Right lobe of liver (tissue), 6 donors: ENCODE data around the gene ZIC1. TPM values are rescaled to one million over a fixed set of nuclear protein-coding genes. Genes with fewer than 3 reads are reported as not detected.

Source experiments
- ATAC-seq, 4 donors: fragments of 200-7000 bp; cut with Tn5 transposase; one replicate each; pipeline ENCODE4 v1.9.1; 2020; ENCODE audit warnings: mild to moderate bottlenecking in 4 of 4, moderate library complexity in 4 of 4
- DNase-seq, 3 donors: peaks; one replicate each; pipeline ENCODE4 v3.0.0-alpha.2; 2020
- H3K27ac ChIP-seq, 3 donors: fragments of 200-600 bp; one replicate each; pipeline ENCODE4 v1.8.0; 2022
- H3K27me3 ChIP-seq, 2 donors: fragments of 200-600 bp; one replicate each; pipeline ENCODE4 v1.8.0; 2022
- H3K36me3 ChIP-seq, 4 donors: fragments of 200-600 bp; sonication (generic) in 1 of 4; one replicate each; pipeline versions ENCODE4 v1.5.1 to v1.8.0; 2017 to 2022; ENCODE audit warnings: control low read depth in 1 of 4
- H3K4me1 ChIP-seq, 4 donors: fragments of 200-600 bp; sonication (generic) in 1 of 4; one replicate each; pipeline versions ENCODE4 v1.5.1 to v1.8.0; 2017 to 2022; ENCODE audit warnings: control low read depth in 1 of 4
- H3K4me3 ChIP-seq, 3 donors: fragments of 200-600 bp; one replicate each; pipeline ENCODE4 v1.8.0; 2022
- H3K9me3 ChIP-seq, 4 donors: fragments of 200-600 bp; sonication (generic) in 1 of 4; one replicate each; pipeline versions ENCODE4 v1.5.1 to v1.8.0; 2017 to 2022; ENCODE audit warnings: control low read depth in 1 of 4
- POLR2A ChIP-seq: fragments of 450-650 bp; IDR thresholded peaks from one replicate; pipeline ENCODE4 v1.6.1; 2017; ENCODE audit warnings: antibody characterized with exemption, mild to moderate bottlenecking
- WGBS: methylation state at CpG from one replicate; pipeline ENCODE4 v1.1.6; 2018; ENCODE audit warnings: low coverage, low lambda C conversion rate; ENCODE audit not compliant: insufficient coverage; ENCODE audit errors: missing lambda C conversion rate; 5-methylcytosine and 5-hydroxymethylcytosine counted together
- intact Hi-C, 2 donors: fragments of 100-400 bp; cut with DNase I; formaldehyde crosslinking; loops; one replicate each; pipeline versions ENCODE4 v1.11.2 to v1.14.1; 2022
- total RNA-seq, 6 experiments: library from RNA; depleted of rRNA in 2 of 6; stranded (reverse); fragments of >200 nt in 2 of 6; fragmentation: NEBNext Ultra II Directional in 3 of 6; extraction: Animal tissue kit (Norgen Biotek cat#: 25700) in 3 of 6; gene quantifications; one replicate each; pipeline versions ENCODE4 v1.1.0 to v1.2.4, GENCODE V29; 2016 to 2023
- TF ChIP-seq, protein P1 (sequence below), 4 donors: fragments of 200-600 bp in 3 of 4; fragments of 450-650 bp in 1 of 4; IDR thresholded peaks; one replicate each; pipeline versions ENCODE4 v1.5.1 to v1.8.0; 2016 to 2022; ENCODE audit warnings: antibody characterized with exemption in 4 of 4, mild to moderate bottlenecking in 2 of 4
- donor health status: DM: no; HTN: yes; CAD: no.
- donor health status: DM: no; HTN: no; CAD: no.
- donor health status: DM: no; HTN: no; CAD: no.
- donor health status: DM: no; HTN: yes; CAD: no.
- donor health status: DM: no; HTN: yes; CAD: no.

Gene ZIC1
- total RNA-seq, 6 experiments from 2014 or later = 1.1 to 14.6 (median 9.6) TPM

DNA sequence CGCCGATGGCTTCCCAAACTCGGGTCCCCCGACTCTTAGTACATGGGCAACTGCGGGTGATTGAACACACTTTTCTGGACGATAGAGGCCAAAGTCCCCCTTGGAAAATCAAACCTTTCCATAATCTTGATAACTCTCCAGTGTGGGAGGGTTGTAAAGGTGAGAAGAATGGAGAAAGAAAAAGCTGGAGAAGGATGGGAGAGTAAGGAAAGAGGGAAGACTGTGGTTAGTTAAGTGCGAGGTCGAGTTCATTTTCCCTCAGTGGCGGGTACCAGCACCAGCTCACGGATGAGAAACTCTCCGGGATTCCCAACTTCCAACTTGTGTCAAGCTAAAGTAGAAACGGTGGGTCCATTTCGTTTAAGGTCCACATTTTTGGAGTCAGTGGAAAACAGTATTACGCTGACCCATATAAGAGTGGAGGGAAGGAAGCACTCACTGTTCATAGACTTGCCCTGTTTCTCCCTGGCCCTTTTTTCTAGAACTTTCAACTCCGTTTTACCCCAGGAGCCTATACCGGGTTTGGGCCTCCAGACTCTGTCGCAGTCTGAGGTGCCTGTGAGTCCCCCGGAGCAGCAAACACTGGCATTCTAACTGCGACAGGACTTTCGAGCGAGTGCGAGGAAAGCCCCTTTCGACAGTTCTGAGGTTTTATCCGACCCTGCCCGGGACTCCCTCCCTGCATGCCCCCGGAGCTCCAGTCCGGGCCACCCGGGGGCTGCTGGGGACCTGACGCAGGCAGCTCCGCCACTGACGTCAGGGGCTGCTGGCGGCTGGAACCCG lies 14.8 kb downstream of the ZIC1 start:
- TF ChIP-seq POLR2A = no peak
- TF ChIP-seq, protein P1, sequence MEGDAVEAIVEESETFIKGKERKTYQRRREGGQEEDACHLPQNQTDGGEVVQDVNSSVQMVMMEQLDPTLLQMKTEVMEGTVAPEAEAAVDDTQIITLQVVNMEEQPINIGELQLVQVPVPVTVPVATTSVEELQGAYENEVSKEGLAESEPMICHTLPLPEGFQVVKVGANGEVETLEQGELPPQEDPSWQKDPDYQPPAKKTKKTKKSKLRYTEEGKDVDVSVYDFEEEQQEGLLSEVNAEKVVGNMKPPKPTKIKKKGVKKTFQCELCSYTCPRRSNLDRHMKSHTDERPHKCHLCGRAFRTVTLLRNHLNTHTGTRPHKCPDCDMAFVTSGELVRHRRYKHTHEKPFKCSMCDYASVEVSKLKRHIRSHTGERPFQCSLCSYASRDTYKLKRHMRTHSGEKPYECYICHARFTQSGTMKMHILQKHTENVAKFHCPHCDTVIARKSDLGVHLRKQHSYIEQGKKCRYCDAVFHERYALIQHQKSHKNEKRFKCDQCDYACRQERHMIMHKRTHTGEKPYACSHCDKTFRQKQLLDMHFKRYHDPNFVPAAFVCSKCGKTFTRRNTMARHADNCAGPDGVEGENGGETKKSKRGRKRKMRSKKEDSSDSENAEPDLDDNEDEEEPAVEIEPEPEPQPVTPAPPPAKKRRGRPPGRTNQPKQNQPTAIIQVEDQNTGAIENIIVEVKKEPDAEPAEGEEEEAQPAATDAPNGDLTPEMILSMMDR (IDR thresholded peaks at IDR 0.05) = no peak
- H3K36me3 ChIP-seq = no peaks in the 10 kb centered on the region
- H3K4me3 ChIP-seq = no peak overlapping the region
- 4% methylated on average over 21 of the region's 33 CpGs for WGBS
- DNase-seq (no peak), ATAC-seq (no peak)
- intact Hi-C loops = no loop called here
- H3K27ac ChIP-seq = no peak overlapping the region
- H3K4me1 ChIP-seq = peaks cover 0 to 6% (median 3%) of the 10 kb centered on the region in 4 donors
- peaks cover 20 to 51% of the 10 kb centered on the region in 2 donors for H3K27me3 ChIP-seq
- H3K9me3 ChIP-seq = no peaks in the 10 kb centered on the region

DNA sequence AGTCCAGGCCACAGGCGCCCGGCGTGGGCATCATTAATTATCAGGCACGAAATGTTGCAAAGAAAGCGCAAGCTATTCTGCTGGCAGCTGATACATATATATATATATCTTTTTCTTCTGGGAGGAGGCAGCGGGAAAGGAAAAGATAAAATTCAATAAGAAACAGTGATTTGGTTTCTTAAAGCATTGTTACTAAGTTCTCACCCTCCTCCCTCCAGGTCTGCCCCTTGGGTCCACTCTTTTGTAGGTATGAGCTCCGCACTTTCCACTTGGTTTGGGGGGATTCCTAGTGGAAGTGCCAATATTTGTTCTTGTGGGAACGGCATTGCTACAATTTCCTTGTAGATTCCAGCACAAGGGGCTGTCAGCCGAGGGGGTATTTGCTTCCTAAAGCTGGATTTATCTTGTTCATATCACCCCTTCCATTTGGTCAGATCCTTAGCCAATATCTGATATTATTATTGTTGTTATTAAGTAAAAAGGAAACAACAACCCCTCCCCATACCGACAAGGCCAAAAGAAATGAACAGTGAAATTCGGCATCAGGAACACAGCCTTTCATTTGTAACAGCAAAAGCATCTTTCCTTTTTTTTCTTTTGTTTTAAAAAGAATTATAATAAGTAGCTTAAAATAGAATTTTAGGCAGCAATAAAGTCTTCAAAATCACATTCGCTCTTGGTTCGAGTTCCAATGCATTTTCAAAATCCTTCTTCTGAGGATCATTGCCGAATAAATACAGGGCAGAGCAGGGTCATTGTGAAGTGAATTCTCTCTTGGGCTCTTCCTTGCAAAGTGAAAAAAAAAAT lies 15.6 kb downstream of the ZIC1 start:
- no peaks in the 10 kb centered on the region for H3K9me3 ChIP-seq

DNA sequence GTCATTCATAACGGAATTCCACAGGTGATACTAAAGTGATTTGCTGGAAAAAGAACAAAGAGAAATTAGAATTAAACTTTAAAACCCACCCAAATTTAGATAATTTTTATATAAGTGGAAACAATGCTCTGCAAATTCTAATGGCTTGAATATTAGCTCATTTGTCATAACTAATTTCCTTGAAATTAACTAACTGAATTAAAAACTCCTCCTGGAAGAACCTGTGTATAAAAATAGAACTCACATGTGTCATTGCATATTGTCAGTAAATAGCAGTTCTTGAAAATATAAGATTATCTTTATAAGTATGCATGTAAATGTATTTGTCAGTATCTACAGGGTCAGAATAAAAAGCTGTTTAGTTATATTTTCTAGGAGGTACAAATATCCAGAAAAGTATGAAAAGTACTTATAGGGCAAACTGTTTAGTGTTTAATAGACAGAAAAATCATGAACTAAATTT lies 16.3 kb downstream of the ZIC1 start:
- Histone ChIP-seq H3K27me3 (peaks cover 15 to 40% of the 10 kb centered on the region in 2 donors), H3K4me3 (no peak overlapping the region), H3K9me3 (no peaks in the 10 kb centered on the region), H3K36me3 (no peaks in the 10 kb centered on the region), H3K4me1 (no peaks in the 10 kb centered on the region), H3K27ac (no peak overlapping the region)
- intact Hi-C loops = no loop called here
- 14% methylated on average over 1 of the region's 1 CpG for WGBS
- TF ChIP-seq, protein P1 (IDR thresholded peaks at IDR 0.05) = no peak
- no peak for TF ChIP-seq POLR2A
- DNase-seq = no peak
- no peak for ATAC-seq

More for the DNA sequence above, 15.6 kb downstream of the ZIC1 start:
- no peaks in the 10 kb centered on the region for H3K4me1 ChIP-seq
- ATAC-seq = no peak
- TF ChIP-seq, protein P1 (IDR thresholded peaks at IDR 0.05) = no peak
- TF ChIP-seq POLR2A = no peak
- DNase-seq = no peak
- 12% methylated on average over 14 of the region's 14 CpGs for WGBS
- intact Hi-C loops = no loop called here
- H3K4me3 ChIP-seq = no peak overlapping the region
- peaks cover 20 to 46% of the 10 kb centered on the region in 2 donors for H3K27me3 ChIP-seq
- H3K36me3 ChIP-seq = no peaks in the 10 kb centered on the region
- no peak overlapping the region for H3K27ac ChIP-seq

DNA sequence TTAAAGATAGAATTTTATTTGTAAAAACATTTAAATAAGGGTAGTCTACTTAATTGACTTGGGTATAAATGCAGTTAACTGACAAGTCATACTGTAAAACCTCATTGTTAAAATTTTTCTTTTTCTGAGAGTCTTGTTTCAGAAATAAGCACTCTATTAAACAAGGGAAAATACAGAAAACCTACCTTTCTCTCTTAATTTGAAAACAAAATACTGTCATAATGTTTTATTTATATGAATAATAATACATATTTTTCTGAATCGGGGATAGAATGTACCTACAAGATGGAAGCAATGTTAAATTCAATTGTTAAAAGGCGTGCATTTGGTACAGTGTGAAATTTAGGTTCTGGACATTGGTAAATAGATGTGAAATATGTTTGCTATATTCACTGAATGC lies 17.8 kb downstream of the ZIC1 start:
- H3K9me3 ChIP-seq = no peaks in the 10 kb centered on the region
- DNase-seq (no peak), ATAC-seq (no peak)
- intact Hi-C loops = no loop called here
- H3K27me3 ChIP-seq = peaks cover 6 to 25% of the 10 kb centered on the region in 2 donors
- H3K36me3 ChIP-seq = no peaks in the 10 kb centered on the region
- WGBS = 75% methylated on average over 2 of the region's 2 CpGs
- no peaks in the 10 kb centered on the region for H3K4me1 ChIP-seq
- no peak overlapping the region for H3K4me3 ChIP-seq
- no peak for TF ChIP-seq POLR2A
- TF ChIP-seq, protein P1 (IDR thresholded peaks at IDR 0.05) = no peak
- no peak overlapping the region for H3K27ac ChIP-seq
